GM19395 (cell line): ENCODE measurements around the gene GEMIN4.
"Not testable (repeated sequence)": the region's sequence is repeated elsewhere in the genome, so short reads cannot be mapped to it uniquely, and the experiment has no call there.

Experiments used
- ATAC-seq: cut with Tn5 transposase; IDR thresholded peaks from one replicate; pipeline ENCODE4 v1.9.1; 2021; ENCODE audit warnings: mild to moderate bottlenecking, moderate library complexity; ENCODE audit not compliant: unreplicated experiment

GEMIN4 gene

GRCh38 chr17:781805-782731, 30.0 kb upstream of the GEMIN4 start, which contains the start of the genes GLOD4 and MRM3:
TSS of gene GLOD4 (minus strand) at chr17:782280. CDS start at chr17:782255, 25 bp downstream.
TSS of gene MRM3 (plus strand) at chr17:782353. CDS start at chr17:782379, 26 bp downstream.
- peak; percentile 88 for ATAC-seq

- no peak for ATAC-seq
These were observed 26.0 kb upstream of the GEMIN4 start for GRCh38 chr17:778096-778495.

DNA sequence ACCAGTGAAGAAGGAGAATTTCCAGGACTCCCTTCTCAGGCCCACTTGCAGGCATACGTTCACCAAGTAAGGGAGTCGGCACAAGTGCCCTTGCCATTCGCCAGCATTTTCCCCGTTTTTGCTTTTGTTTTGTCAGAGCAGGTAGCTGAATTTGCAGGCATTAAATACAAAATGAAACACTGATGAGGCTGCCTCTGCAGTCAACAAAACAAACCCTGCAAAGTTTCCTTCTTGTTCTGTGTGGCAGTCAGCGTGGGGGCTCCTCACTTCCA, 22.2 kb upstream of the GEMIN4 start:
- ATAC-seq, result no peak

DNA sequence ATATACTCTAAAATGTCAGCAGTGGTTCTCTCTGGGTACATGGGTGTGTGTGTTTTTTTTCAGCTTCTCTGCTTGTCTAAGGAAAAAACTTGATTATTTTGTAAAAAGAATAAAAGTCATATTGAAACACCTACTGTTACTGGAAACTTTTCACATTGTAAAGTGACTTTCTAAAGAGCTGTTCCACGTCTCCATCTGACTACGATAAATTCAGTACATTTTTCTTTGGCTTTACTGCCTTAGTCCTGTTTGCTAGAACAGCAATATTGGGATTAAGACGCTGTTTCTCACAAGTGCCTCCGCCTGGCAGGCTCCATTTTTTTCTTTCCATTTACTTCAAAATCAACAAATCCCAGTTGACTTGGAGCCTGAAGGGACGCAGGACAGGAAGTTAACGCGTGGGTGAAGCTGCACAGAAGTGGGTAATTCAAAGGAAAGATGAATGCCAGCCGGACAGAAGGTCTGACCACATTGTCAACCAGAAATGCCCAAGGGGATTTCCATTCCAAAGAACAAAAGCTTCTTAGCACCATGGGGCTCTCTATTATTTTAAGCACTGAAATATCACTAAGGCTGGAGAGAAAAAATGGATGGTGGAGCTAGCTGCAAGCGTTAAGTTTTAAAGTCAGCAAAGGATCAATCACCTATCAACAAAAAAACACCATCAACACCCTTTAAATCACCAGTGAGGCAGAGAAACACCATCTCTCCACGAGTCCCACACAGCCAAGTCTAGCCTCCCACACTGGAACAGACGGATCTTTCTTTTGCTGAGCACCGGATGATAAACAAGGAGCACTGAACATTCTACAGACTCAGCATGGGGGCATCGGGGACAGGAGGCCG, 21.6 kb upstream of the GEMIN4 start:
- ATAC-seq, result no peak

GRCh38 chr17:773016-773415, 21.0 kb upstream of the GEMIN4 start:
- ATAC-seq, result no peak

GRCh38 chr17:767076-767475, 15.0 kb upstream of the GEMIN4 start:
- no peak for ATAC-seq

- ATAC-seq, result no peak
These were observed 8.3 kb upstream of the GEMIN4 start for GRCh38 chr17:760371-760770.

DNA sequence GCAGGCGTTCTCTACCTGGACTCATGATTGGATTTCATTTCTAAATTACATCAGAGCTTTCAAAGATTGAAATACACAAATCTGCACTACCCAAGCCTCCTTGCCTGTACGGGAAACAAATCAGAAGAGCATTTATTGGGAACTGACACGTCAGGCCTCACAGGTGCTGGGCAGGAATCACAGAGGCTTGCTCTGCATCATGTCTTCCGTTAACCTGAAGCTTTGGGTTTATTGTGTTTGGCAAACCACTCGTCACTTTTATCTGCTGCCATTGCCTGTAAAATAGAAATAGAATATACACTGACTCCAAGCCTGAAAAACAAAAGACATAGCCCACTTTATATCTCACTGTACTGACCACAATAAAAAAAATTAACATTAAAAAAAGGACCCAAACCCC, 7.9 kb upstream of the GEMIN4 start:
- ATAC-seq, result no peak

DNA sequence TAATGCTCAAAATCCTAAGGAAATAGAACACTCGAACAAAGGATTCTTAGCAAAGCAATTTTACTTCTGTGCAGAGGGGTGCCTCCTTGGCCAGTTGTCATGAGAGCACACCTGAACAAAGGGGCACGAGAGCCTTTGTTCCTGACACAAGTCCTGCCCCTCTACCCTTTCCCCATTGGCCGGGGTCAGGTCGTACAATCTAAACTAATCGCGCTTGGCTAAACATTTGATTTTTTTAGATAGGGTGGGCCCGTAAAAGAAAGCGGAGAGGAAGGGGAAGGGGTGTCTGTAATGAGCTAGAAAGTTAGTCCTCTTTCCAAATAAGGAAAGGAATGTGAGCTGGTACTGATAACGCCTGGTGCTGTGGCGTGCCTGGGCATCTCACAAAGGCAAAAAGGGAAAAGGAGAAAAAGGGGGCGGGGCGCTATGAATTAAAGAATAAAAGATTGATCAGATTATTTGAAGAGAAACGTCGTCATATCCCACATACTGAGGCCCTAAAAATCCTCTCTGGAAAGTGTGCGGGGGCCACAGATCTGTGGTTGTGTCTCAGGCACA, 4.0 kb upstream of the GEMIN4 start:
- not testable (repeated sequence) for ATAC-seq

DNA sequence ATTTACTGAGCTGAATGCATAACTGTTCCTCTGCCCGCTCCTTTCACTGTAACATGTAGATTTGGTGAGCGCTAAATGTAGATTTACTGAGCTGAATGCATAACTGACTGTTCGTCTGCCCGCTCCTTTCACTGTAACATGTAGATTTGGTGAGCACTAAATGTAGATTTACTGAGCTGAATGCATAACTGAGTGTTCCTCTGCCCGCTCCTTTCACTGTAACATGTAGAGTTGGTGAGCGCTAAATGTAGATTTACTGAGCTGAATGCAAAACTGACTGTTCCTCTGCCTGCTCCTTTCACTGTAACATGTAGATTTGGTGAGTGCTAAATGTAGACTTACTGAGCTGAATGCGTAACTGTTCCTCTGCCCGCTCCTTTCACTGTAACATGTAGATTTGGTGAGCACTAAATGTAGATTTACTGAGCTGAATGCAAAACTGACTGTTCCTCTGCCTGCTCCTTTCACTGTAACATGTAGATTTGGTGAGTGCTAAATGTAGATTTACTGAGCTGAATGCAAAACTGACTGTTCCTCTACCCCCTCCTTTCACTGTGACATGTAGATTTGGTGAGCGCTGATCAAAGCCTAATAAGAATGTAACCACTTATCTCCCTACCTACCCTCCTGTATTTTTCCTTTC, 3.4 kb upstream of the GEMIN4 start:
- not testable (repeated sequence) for ATAC-seq

- no peak for ATAC-seq
These were observed 1.4 kb upstream of the GEMIN4 start for GRCh38 chr17:753418-753817.

DNA sequence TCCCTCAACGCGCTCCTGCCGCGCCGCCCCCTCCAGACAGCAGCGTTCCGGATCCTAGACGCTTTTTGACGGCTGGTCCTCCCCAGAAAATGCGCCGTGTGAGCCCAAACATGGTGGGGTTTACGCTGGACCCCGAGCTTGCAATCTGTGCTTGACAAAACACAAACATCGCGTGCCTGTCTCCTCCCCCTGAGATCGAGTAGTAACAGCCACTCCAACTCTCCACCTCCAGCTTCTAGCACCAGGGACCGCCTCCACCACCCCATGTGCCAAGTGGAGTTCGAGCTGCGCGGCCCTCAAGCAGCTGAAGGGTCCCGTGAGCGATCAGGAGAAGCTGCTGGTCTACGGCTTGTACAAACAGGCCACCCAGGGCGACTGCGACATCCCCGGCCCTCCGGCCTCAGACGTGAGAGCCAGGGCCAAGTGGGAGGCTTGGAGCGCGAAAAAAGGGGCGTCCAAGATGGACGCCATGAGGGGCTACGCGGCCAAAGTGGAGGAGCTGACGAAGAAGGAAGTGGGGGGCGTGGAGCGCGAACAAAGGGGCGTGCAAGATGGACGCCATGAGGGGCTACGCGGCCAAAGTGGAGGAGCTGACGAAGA, 656 bp upstream of the GEMIN4 start:
- ATAC-seq, result no peak

GRCh38 chr17:751269-752001, 629 bp downstream of the GEMIN4 start:
- peak; percentile 32 for ATAC-seq

- no peak for ATAC-seq
These were observed 1.5 kb downstream of the GEMIN4 start for GRCh38 chr17:750431-751037.

DNA sequence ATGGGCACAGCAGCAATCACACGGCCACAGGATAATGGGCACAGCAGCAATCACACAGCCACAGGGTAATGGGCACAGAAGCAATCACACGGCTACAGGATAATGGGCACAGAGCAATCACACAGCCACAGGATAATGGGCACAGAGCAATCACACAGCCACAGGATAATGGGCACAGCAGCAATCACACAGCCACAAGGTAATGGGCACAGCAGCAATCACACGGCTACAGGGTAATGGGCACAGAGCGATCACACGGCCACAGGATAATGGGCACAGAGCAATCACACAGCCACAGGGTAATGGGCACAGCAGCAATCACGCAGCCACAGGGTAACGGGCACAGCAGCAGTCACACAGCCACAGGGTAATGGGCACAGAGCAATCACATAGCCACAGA, 2.7 kb downstream of the GEMIN4 start:
- not testable (repeated sequence) for ATAC-seq

GRCh38 chr17:748604-749003, 3.5 kb downstream of the GEMIN4 start:
- ATAC-seq, result not testable (repeated sequence)

DNA sequence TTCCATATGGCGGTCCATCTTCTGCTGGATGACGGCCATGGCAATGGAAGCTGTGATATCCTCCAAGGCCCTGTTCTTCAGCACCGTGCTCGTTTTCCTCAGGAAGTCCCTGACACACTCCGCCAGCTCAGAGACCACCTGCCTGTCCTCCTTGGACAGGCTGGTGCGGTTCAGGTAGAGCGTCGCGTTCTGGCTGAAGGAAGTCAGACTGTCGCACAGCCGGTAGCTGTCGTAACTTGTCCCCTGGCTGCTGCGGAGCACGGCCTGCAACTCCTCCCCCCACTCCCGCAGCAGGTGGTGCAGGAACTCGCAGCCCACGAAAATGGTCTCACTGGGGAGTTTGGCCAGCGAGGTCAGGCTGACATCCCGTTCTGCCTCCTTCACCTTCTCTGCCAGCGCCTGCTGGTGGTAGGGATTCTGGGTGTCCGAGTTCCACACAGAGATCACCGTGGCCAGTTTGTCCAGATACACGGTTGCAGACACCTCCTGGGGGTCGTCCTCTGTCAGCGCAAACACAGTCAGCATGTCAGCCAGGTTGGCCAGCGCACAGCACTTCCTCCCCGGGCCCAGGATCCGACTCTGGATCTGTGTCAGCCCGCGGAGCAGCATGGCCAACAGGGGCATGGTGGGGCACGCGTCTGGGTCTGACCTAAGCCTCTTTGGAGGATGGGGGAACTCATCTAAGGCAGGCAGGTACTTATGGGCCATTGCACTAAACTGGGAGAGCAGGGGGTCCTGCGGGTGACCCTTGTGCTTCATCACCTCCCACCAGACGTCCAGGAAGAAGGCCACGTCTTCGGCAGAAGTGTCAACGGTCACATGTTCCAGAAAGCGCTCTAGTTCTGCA, 5.1 kb downstream of the GEMIN4 start:
- no peak for ATAC-seq

- no peak for ATAC-seq
These were observed 5.9 kb downstream of the GEMIN4 start for GRCh38 chr17:746181-746580.

- no peak for ATAC-seq
These were observed 6.7 kb downstream of the GEMIN4 start for GRCh38 chr17:745406-745805.
